ENCODE measurements around the gene FAM180A.

Gene FAM180A

GRCh38 chr7:135771051-135771450, 22.4 kb upstream of the FAM180A start:
- DNase-seq: no peak

GRCh38 chr7:135770139-135770710, 21.6 kb upstream of the FAM180A start:
- DNase-seq: no peak

- DNase-seq: no peak
These were observed 20.6 kb upstream of the FAM180A start for GRCh38 chr7:135769005-135769802.

GRCh38 chr7:135768467-135768866, 19.9 kb upstream of the FAM180A start:
- no peak for DNase-seq

GRCh38 chr7:135768064-135768463, 19.5 kb upstream of the FAM180A start:
- DNase-seq: no peak

GRCh38 chr7:135763261-135763660, 14.6 kb upstream of the FAM180A start:
- no peak for DNase-seq

GRCh38 chr7:135761751-135762488, 13.3 kb upstream of the FAM180A start:
- DNase-seq: no peak

- no peak for DNase-seq
These were observed 10.9 kb upstream of the FAM180A start for GRCh38 chr7:135759532-135759931.

- no peak for DNase-seq
These were observed 9.9 kb upstream of the FAM180A start for GRCh38 chr7:135758531-135758932.

GRCh38 chr7:135757719-135758411, 9.3 kb upstream of the FAM180A start:
- no peak for DNase-seq

- DNase-seq: no peak
These were observed 7.6 kb upstream of the FAM180A start for GRCh38 chr7:135756191-135756590.

GRCh38 chr7:135755351-135755753, 6.7 kb upstream of the FAM180A start:
- no peak for DNase-seq

- no peak for DNase-seq
These were observed 5.2 kb upstream of the FAM180A start for GRCh38 chr7:135753616-135754413.

- no peak for DNase-seq
These were observed 1.2 kb downstream of the FAM180A start for GRCh38 chr7:135747366-135747765.

GRCh38 chr7:135745703-135746312, 2.8 kb downstream of the FAM180A start:
- DNase-seq: no peak

GRCh38 chr7:135744938-135745702, 3.5 kb downstream of the FAM180A start:
- DNase-seq: no peak

- peak; percentile 9 for DNase-seq
These were observed 4.5 kb downstream of the FAM180A start for GRCh38 chr7:135743907-135744731.

GRCh38 chr7:135742371-135742770, 6.2 kb downstream of the FAM180A start:
- DNase-seq: no peak

- DNase-seq: no peak
These were observed 6.7 kb downstream of the FAM180A start for GRCh38 chr7:135741905-135742304.

- DNase-seq: no peak
These were observed 7.7 kb downstream of the FAM180A start for GRCh38 chr7:135740889-135741288.

Data from NCI-H2107 (cell line).